Measurements from ENCODE around the gene GBX1.

The GBX1 gene

DNA sequence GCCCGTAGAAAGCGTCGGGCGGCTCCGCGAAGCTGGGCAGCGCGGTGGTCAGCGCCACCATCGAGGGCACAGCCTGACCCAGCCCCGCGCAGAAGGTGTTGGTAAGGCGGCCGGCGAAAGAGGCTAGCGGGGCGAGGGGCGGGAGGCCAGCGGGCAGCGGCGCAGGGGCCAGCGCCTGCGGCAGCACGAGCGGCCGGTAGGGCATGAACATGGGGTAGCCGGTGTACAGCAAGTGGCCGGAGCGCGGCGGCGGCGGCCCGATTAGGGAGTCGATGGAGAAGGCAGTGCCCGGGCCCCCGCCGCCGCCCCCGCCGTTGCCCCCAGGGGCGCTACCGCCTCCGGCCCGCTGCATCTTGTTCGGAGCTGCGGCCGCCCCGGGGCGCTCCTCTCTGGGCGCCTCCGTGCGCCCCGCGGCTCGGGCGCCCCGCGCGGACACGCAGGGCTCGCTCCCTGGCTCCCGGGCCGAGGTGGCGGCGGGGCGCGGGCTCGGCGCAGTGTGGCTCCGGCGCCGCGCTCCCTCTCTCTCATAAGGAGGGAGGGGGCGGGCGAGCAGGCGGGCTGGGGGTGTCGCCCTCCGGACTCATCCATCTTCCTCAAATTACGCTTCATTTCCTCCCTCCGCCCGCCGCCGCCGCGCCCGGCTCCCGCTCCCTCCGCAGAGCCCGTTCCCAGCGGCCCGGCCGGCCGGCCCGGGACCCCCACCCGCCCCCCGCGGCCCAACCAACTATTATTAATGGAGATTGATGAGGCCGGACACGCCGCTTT is at the start of gene GBX1:
Gene GBX1 (minus strand): TSS at position 498 of the 765 bp plus-strand sequence. CDS start 146 bp downstream, at position 352.
- Histone ChIP-seq H3K27me3 (ENCODE audit: control insufficient read depth, insufficient read depth, low read length) (no peaks in the 10 kb centered on the region), H3K79me2 (no peaks in the 10 kb centered on the region), H3K9me3 (ENCODE audit: control insufficient read depth, low read length) (no peaks in the 10 kb centered on the region), H2AFZ (peak within 1 kb of the TSS; percentile 66), H3K9ac (no peak within 1 kb of the TSS), H3K27ac (no peak within 1 kb of the TSS), H3K4me2 (ENCODE audit: low read length) (peak within 1 kb of the TSS; percentile 68), H3K36me3 (ENCODE audit: control insufficient read depth, insufficient read depth, low read length) (no peaks in the 10 kb centered on the region), H3K4me1 (no peaks in the 10 kb centered on the region), H3K4me3 (ENCODE audit: low read depth, low read length) (peak within 1 kb of the TSS; percentile 22)
- TF ChIP-seq, protein P1, sequence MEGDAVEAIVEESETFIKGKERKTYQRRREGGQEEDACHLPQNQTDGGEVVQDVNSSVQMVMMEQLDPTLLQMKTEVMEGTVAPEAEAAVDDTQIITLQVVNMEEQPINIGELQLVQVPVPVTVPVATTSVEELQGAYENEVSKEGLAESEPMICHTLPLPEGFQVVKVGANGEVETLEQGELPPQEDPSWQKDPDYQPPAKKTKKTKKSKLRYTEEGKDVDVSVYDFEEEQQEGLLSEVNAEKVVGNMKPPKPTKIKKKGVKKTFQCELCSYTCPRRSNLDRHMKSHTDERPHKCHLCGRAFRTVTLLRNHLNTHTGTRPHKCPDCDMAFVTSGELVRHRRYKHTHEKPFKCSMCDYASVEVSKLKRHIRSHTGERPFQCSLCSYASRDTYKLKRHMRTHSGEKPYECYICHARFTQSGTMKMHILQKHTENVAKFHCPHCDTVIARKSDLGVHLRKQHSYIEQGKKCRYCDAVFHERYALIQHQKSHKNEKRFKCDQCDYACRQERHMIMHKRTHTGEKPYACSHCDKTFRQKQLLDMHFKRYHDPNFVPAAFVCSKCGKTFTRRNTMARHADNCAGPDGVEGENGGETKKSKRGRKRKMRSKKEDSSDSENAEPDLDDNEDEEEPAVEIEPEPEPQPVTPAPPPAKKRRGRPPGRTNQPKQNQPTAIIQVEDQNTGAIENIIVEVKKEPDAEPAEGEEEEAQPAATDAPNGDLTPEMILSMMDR (IDR thresholded peaks at IDR 0.05): no peak

DNA sequence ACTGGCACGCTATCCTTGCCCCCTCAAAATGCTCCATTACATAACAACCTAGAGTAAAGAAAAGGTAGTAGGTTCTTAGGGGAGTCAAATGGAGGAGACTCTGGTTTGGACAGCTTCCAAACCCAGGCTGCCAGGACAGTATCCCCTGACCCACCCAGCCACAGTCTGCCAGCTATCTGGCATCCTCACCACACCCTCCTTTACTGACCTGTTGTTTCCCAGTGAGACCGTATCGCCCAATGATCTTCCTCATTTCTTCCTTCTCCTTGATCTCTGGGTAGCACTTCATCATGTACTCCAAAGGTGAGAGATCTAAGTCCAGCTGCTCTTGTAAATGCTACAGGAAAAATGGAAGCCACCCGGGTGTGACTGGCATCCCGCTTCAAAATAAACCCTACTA is 47.9 kb upstream of the GBX1 start:
- Histone ChIP-seq H3K4me2 (ENCODE audit: low read length) (no peak overlapping the region), H3K4me1 (no peaks in the 10 kb centered on the region), H3K27me3 (ENCODE audit: control insufficient read depth, insufficient read depth, low read length) (no peaks in the 10 kb centered on the region), H3K36me3 (ENCODE audit: control insufficient read depth, insufficient read depth, low read length) (no peaks in the 10 kb centered on the region), H3K9me3 (ENCODE audit: control insufficient read depth, low read length) (no peaks in the 10 kb centered on the region), H2AFZ (no peak overlapping the region), H3K4me3 (ENCODE audit: low read depth, low read length) (no peak overlapping the region), H3K9ac (no peak overlapping the region), H3K79me2 (no peaks in the 10 kb centered on the region), H3K27ac (no peak overlapping the region)
- TF ChIP-seq, protein P1 (IDR thresholded peaks at IDR 0.05): no peak

DNA sequence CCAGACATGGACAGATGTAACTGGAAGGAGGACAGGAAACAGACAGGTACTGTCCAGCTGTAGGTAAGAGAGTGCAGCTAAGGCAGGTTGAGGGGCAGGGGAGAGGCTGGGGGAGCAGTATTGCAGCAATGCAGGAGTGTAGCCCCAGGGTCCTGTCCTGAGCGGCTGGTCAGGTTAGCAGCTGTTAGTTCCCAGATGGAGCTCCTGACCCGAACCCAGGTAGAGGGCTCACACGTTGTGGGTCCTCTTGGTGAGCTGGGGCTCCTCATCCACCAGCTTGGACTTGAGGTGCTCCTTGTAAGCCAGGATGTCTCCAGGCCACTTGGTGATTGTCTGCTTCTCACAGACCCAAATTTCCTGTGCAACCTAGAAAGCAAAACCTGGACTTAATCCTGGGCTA is 46.3 kb upstream of the GBX1 start:
- no peaks in the 10 kb centered on the region for H3K36me3 ChIP-seq (ENCODE audit: control insufficient read depth, insufficient read depth, low read length)
- no peak overlapping the region for H2AFZ ChIP-seq

DNA sequence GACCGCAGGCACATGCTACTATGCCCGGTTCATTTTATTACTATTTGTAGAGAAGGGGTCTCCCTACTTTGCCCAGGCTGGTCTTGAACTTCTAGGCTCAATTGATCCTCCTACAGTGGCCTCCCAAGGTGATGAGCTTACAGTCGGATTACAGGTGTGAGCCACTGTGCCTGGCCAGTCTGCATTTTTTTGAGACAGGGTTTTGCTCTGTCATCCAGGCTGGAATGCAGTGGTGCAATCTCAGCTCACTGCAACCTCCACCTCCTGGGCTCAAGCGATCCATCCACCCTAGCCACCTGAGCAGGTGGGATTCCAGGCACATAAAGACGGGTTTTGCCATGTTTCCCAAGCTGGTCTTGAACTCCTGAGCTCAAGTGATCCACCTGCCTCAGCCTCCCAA is 45.1 kb upstream of the GBX1 start:
- Histone ChIP-seq H3K27ac (no peak overlapping the region), H3K36me3 (ENCODE audit: control insufficient read depth, insufficient read depth, low read length) (no peaks in the 10 kb centered on the region)
- TF ChIP-seq, protein P1 (IDR thresholded peaks at IDR 0.05): no peak

More for the DNA sequence above, 46.3 kb upstream of the GBX1 start:
- no peak overlapping the region for H3K9ac ChIP-seq
- H3K27ac ChIP-seq: no peak overlapping the region
- no peak overlapping the region for H3K4me3 ChIP-seq (ENCODE audit: low read depth, low read length)
- no peak overlapping the region for H3K4me2 ChIP-seq (ENCODE audit: low read length)
- H3K4me1 ChIP-seq: no peaks in the 10 kb centered on the region
- H3K27me3 ChIP-seq (ENCODE audit: control insufficient read depth, insufficient read depth, low read length): no peaks in the 10 kb centered on the region
- TF ChIP-seq, protein P1 (IDR thresholded peaks at IDR 0.05): no peak
- no peaks in the 10 kb centered on the region for H3K79me2 ChIP-seq
- no peaks in the 10 kb centered on the region for H3K9me3 ChIP-seq (ENCODE audit: control insufficient read depth, low read length)

More for the DNA sequence above, 45.1 kb upstream of the GBX1 start:
- H2AFZ ChIP-seq: no peak overlapping the region
- H3K4me2 ChIP-seq (ENCODE audit: low read length): no peak overlapping the region
- H3K4me1 ChIP-seq: no peaks in the 10 kb centered on the region
- no peaks in the 10 kb centered on the region for H3K9me3 ChIP-seq (ENCODE audit: control insufficient read depth, low read length)
- H3K27me3 ChIP-seq (ENCODE audit: control insufficient read depth, insufficient read depth, low read length): no peaks in the 10 kb centered on the region
- H3K9ac ChIP-seq: no peak overlapping the region
- no peak overlapping the region for H3K4me3 ChIP-seq (ENCODE audit: low read depth, low read length)
- H3K79me2 ChIP-seq: no peaks in the 10 kb centered on the region

Data from parathyroid adenoma (tissue), 2 donors.